HepG2 (cell line): ENCODE measurements around the gene PAFAH1B2. TPM values are rescaled to one million over a fixed set of nuclear protein-coding genes. Genes with fewer than 3 reads are reported as not detected.

Experiments used
- ARID4A ChIP-seq: sonication (generic); formaldehyde crosslinking; IDR thresholded peaks from 2 replicates; pipeline ENCODE4 v1.5.0; 2020; ENCODE audit warnings: mild to moderate bottlenecking, missing genetic modification reagents, borderline replicate concordance
- CREBL2 ChIP-seq: sonication (generic); formaldehyde crosslinking; IDR thresholded peaks from 2 replicates; pipeline ENCODE4 v1.8.1; 2023; ENCODE audit warnings: missing genetic modification reagents, mild to moderate bottlenecking, borderline replicate concordance
- HIVEP1 ChIP-seq: sonication (generic); formaldehyde crosslinking; IDR thresholded peaks from 2 replicates; pipeline ENCODE4 v1.4.0; 2020; ENCODE audit warnings: mild to moderate bottlenecking, missing genetic modification reagents
- HOMEZ ChIP-seq: IDR thresholded peaks from 2 replicates; pipeline ENCODE4 v1.6.1; 2016; ENCODE audit warnings: low read depth
- PAX8 ChIP-seq: sonication (generic); formaldehyde crosslinking; IDR thresholded peaks from 2 replicates; pipeline ENCODE4 v1.8.0; 2022; ENCODE audit warnings: mild to moderate bottlenecking, missing genetic modification reagents, borderline replicate concordance
- PHF20 ChIP-seq: sonication (generic); formaldehyde crosslinking; IDR thresholded peaks from 2 replicates; pipeline ENCODE4 v1.5.0; 2020; ENCODE audit warnings: mild to moderate bottlenecking, missing genetic modification reagents
- SIN3A ChIP-seq: IDR thresholded peaks from 2 replicates; pipeline ENCODE4 v1.6.1; 2011; ENCODE audit warnings: low read depth, mild to moderate bottlenecking, control low read depth, low read length, borderline replicate concordance
- UBTF ChIP-seq: sonication (generic); formaldehyde crosslinking; IDR thresholded peaks from 2 replicates; pipeline ENCODE4 v1.4.0; 2020; ENCODE audit warnings: mild to moderate bottlenecking, missing genetic modification reagents
- ZNF276 ChIP-seq: sonication (generic); formaldehyde crosslinking; IDR thresholded peaks from 2 replicates; pipeline ENCODE4 v1.4.0; 2020; ENCODE audit warnings: mild to moderate bottlenecking, low read depth, missing genetic modification reagents
- ZNF337 ChIP-seq: sonication (generic); formaldehyde crosslinking; IDR thresholded peaks from 2 replicates; pipeline ENCODE4 v1.5.1; 2020; ENCODE audit warnings: missing genetic modification reagents, low read depth, mild to moderate bottlenecking, borderline replicate concordance
- ZNF687 ChIP-seq: sonication (generic); formaldehyde crosslinking; IDR thresholded peaks from 2 replicates; pipeline ENCODE4 v1.5.1; 2020; ENCODE audit warnings: mild to moderate bottlenecking, missing genetic modification reagents, moderate library complexity
- polyA plus RNA-seq, 8 experiments: library from polyadenylated mRNA; depleted of rRNA in 3 of 8; stranded (reverse) in 7 of 8; unstranded in 1 of 8; fragments of >200 nt; fragmentation: Illumina TruSeq in 4 of 8; extraction: Trizol in 4 of 8; gene quantifications; 2 replicates each; pipeline versions ENCODE4 v1.2.1 to v1.2.3, GENCODE V29; 2011 to 2016; ENCODE audit warnings: low read depth in 4 of 8, missing spikeins in 1 of 8, mixed read lengths in 1 of 8; ENCODE audit not compliant: insufficient read depth in 1 of 8
- total RNA-seq, 5 experiments: library from RNA; depleted of rRNA; stranded (reverse); fragments of >200 nt; fragmentation: Illumina TruSeq; extraction: Trizol; gene quantifications; 2 replicates each; pipeline ENCODE4 v1.2.3, GENCODE V29; 2016; ENCODE audit warnings: low read depth in 1 of 5

The PAFAH1B2 gene
- total and polyA plus RNA-seq, 2 of the 13 experiments (the other 11 are each of a cell fraction or from before 2014, with no cell fraction given): 28.8 to 104 TPM

GRCh38 chr11:117178210-117179034, 34.3 kb downstream of the PAFAH1B2 start, which contains the start of gene SIDT2 (continued):
- TF ChIP-seq ZNF687 (CRISPR knock-in tag): peak; percentile 71
- TF ChIP-seq SIN3A: 0 out of 2 replicates have a peak, but pooled peaks have one; percentile 56
- peak; percentile 37 for TF ChIP-seq UBTF
- peak; percentile 83; the same call in 1 of the 2 replicates for TF ChIP-seq ARID4A
- TF ChIP-seq HIVEP1 (CRISPR knock-in tag): no peak
- TF ChIP-seq ZNF337 (CRISPR knock-in tag): peak; percentile 77; the same call in 1 of the 2 replicates
- TF ChIP-seq CREBL2 (CRISPR knock-in tag): no peak
- TF ChIP-seq ZNF276: 0 out of 2 replicates have a peak, but pooled peaks have one; percentile 77
- TF ChIP-seq PHF20: 0 out of 2 replicates have a peak, but pooled peaks have one; percentile 23
- peak; percentile 44; the same call in 1 of the 2 replicates for TF ChIP-seq HOMEZ (CRISPR knock-in tag)
- TF ChIP-seq PAX8 (CRISPR knock-in tag): no peak
